ENCODE measurements around the gene ADH1B.
"Not testable (repeated sequence)": the region's sequence is repeated elsewhere in the genome, so short reads cannot be mapped to it uniquely, and the experiment has no call there.

ADH1B gene

DNA sequence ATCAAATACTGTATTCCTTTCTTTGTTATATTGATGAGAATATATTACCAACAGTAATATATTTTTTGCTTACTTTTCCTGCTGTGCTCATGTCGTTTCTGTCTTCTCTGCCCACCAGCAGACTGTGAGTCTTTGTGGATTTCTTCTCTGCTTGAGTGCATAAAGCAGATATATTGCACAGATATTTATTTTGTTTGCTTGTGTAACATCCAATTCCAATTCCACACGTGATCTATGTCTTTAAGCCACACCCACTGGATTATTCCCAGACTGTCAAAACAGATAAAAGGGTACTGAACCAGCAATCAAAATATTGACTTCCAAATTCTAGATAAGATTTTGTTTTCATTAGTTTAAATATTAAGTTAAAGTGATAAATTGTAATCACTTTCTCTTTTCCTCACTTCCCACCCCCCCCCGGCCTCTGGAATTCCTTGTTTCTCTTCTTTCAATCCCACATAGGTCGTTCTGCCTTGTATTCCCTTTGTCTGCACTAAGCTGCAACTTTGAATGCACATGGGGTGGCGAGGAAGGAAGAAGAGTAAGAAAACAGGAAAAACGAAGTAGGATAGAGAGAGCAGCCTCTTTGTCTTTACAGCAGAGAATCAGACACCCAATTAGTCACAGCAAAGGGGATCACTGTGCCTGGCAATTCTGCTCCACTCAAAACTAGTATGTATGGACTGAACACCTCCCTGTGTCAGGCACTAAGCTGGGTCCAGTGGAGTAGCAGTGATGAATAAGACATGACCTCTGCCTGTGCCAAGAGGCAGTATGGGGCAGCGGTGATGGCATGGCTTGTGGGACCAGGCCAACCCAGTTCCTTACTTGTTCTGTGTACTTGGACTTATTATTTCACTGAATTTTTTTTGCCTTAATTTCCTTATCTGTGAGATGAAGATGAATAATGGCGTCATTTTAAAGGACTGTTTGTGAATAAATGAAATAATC is at the start of gene ADH1B:
TSS of gene ADH1B (minus strand) at position 161 of the 951 bp plus-strand sequence. CDS start at position 91, 70 bp downstream.
- no peak within 1 kb of the TSS for H3K9ac ChIP-seq (ENCODE audit: low read depth, low read length, poor library complexity, severe bottlenecking)
- H3K9me2 ChIP-seq (replicated peaks; ENCODE audit: low read depth, low read length), result no peaks in the 10 kb centered on the region
- no peaks in the 10 kb centered on the region for H3K4me1 ChIP-seq (ENCODE audit: insufficient read depth, low read length, poor library complexity, severe bottlenecking)
- H3K27me3 ChIP-seq (ENCODE audit: insufficient read depth, low read length, poor library complexity, severe bottlenecking), result no peaks in the 10 kb centered on the region
- H4K20me1 ChIP-seq (ENCODE audit: insufficient read depth, low read length, poor library complexity, severe bottlenecking), result no peaks in the 10 kb centered on the region
- TF ChIP-seq EZH2phosphoT487 (IDR thresholded peaks at IDR 0.05; ENCODE audit: borderline replicate concordance), result no peak
- TF ChIP-seq, protein P1, sequence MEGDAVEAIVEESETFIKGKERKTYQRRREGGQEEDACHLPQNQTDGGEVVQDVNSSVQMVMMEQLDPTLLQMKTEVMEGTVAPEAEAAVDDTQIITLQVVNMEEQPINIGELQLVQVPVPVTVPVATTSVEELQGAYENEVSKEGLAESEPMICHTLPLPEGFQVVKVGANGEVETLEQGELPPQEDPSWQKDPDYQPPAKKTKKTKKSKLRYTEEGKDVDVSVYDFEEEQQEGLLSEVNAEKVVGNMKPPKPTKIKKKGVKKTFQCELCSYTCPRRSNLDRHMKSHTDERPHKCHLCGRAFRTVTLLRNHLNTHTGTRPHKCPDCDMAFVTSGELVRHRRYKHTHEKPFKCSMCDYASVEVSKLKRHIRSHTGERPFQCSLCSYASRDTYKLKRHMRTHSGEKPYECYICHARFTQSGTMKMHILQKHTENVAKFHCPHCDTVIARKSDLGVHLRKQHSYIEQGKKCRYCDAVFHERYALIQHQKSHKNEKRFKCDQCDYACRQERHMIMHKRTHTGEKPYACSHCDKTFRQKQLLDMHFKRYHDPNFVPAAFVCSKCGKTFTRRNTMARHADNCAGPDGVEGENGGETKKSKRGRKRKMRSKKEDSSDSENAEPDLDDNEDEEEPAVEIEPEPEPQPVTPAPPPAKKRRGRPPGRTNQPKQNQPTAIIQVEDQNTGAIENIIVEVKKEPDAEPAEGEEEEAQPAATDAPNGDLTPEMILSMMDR (conservative IDR thresholded peaks at IDR 0.05; ENCODE audit: low read length), result no peak
- no peaks in the 10 kb centered on the region for H3K36me3 ChIP-seq (ENCODE audit: insufficient read depth, low read length)
- no peak within 1 kb of the TSS for H3K4me3 ChIP-seq (ENCODE audit: low read length, poor library complexity, severe bottlenecking)
- no peaks in the 10 kb centered on the region for H3K9me3 ChIP-seq (ENCODE audit: insufficient read depth, low read depth, low read length)
- no peak within 1 kb of the TSS for H3K4me2 ChIP-seq (ENCODE audit: low read depth, low read length, poor library complexity, severe bottlenecking)
- H3F3A ChIP-seq (ENCODE audit: low read depth), result no peaks in the 10 kb centered on the region
- H2AFZ ChIP-seq (ENCODE audit: low read length), result no peak within 1 kb of the TSS
- no peaks in the 10 kb centered on the region for H3K79me2 ChIP-seq (ENCODE audit: insufficient read depth, low read length)

DNA sequence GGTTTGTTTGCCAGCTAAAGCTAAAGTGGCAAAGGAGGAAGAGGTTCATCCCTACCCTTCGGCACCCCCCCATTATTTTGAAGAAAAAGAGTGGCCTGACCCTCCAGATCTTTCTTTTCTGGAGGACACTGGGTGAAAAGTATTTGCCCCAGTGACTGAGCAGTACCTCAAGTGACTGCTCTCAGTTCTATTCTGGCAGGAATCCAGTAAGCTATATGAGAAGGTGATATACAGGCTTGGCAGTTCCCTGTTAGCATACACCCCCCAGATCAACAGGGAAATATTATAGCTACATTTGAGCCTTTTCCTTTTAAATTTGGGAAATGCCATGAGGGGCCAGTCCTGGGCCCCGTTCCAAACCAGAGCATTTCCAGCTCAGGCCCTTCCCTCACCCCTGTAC is 46.6 kb upstream of the ADH1B start:
- not testable (repeated sequence) for H2AFZ ChIP-seq (ENCODE audit: low read length); H3K9ac ChIP-seq (ENCODE audit: low read depth, low read length, poor library complexity, severe bottlenecking); H3K27me3 ChIP-seq (ENCODE audit: insufficient read depth, low read length, poor library complexity, severe bottlenecking); H3F3A ChIP-seq (ENCODE audit: low read depth); H3K36me3 ChIP-seq (ENCODE audit: insufficient read depth, low read length); H3K79me2 ChIP-seq (ENCODE audit: insufficient read depth, low read length); H3K9me3 ChIP-seq (ENCODE audit: insufficient read depth, low read depth, low read length); H4K20me1 ChIP-seq (ENCODE audit: insufficient read depth, low read length, poor library complexity, severe bottlenecking); H3K4me3 ChIP-seq (ENCODE audit: low read length, poor library complexity, severe bottlenecking); H3K4me2 ChIP-seq (ENCODE audit: low read depth, low read length, poor library complexity, severe bottlenecking); H3K9me2 ChIP-seq (replicated peaks; ENCODE audit: low read depth, low read length); H3K4me1 ChIP-seq (ENCODE audit: insufficient read depth, low read length, poor library complexity, severe bottlenecking)

DNA sequence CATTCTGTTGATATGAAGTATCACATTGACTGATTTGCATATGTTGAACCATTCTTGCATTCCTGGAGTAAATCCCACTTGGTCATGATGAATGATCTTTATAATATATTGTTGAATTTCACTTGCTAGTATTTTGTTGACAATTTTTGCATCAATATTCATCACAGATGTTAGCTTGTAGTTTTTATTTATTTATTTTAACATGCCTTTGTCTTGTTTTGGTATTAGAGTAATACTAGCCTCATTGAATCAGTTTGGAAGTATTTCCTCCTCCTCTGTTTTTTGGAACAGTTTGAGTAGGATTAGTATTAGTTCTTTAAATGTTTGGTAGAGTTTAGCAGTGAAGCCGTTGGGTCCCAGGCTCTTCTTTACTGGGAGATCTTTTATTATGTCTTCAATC is 45.3 kb upstream of the ADH1B start:
- Histone ChIP-seq H2AFZ (ENCODE audit: low read length) (no peak overlapping the region), H3K79me2 (ENCODE audit: insufficient read depth, low read length) (no peaks in the 10 kb centered on the region), H4K20me1 (ENCODE audit: insufficient read depth, low read length, poor library complexity, severe bottlenecking) (no peaks in the 10 kb centered on the region), H3K4me1 (ENCODE audit: insufficient read depth, low read length, poor library complexity, severe bottlenecking) (no peaks in the 10 kb centered on the region), H3K27me3 (ENCODE audit: insufficient read depth, low read length, poor library complexity, severe bottlenecking) (no peaks in the 10 kb centered on the region), H3K4me2 (ENCODE audit: low read depth, low read length, poor library complexity, severe bottlenecking) (no peak overlapping the region), H3K9me3 (ENCODE audit: insufficient read depth, low read depth, low read length) (no peaks in the 10 kb centered on the region), H3F3A (ENCODE audit: low read depth) (no peaks in the 10 kb centered on the region), H3K9me2 (replicated peaks; ENCODE audit: low read depth, low read length) (no peaks in the 10 kb centered on the region), H3K4me3 (ENCODE audit: low read length, poor library complexity, severe bottlenecking) (no peak overlapping the region), H3K9ac (ENCODE audit: low read depth, low read length, poor library complexity, severe bottlenecking) (no peak overlapping the region), H3K36me3 (ENCODE audit: insufficient read depth, low read length) (no peaks in the 10 kb centered on the region)
- TF ChIP-seq, protein P1 (conservative IDR thresholded peaks at IDR 0.05; ENCODE audit: low read length), result no peak

DNA sequence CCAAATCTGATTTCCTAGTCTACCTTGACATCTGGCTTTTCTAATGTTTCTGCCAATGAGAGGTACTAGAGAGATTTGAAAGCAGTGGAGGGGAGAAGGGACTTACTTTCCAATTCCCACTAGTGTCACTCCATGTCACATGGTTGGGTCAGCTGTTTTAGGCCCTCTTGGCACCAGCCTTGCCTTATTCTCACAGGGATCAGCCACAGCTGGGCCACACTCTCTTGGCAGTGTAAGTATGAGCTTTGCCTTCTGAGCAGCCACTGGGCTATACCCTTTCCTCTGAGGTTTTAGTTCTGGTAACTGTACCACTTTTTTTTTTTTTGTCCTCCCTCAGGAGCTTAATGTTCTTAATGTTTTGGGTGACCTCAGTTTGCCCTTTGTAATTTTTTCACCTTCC is 41.6 kb upstream of the ADH1B start:
- Histone ChIP-seq H3K36me3 (ENCODE audit: insufficient read depth, low read length) (no peaks in the 10 kb centered on the region), H3K9ac (ENCODE audit: low read depth, low read length, poor library complexity, severe bottlenecking) (no peak overlapping the region), H3K4me2 (ENCODE audit: low read depth, low read length, poor library complexity, severe bottlenecking) (no peak overlapping the region), H3F3A (ENCODE audit: low read depth) (no peaks in the 10 kb centered on the region), H3K79me2 (ENCODE audit: insufficient read depth, low read length) (no peaks in the 10 kb centered on the region), H4K20me1 (ENCODE audit: insufficient read depth, low read length, poor library complexity, severe bottlenecking) (no peaks in the 10 kb centered on the region), H3K4me1 (ENCODE audit: insufficient read depth, low read length, poor library complexity, severe bottlenecking) (no peaks in the 10 kb centered on the region), H3K9me3 (ENCODE audit: insufficient read depth, low read depth, low read length) (no peaks in the 10 kb centered on the region), H3K4me3 (ENCODE audit: low read length, poor library complexity, severe bottlenecking) (no peak overlapping the region), H3K9me2 (replicated peaks; ENCODE audit: low read depth, low read length) (no peaks in the 10 kb centered on the region), H2AFZ (ENCODE audit: low read length) (no peak overlapping the region), H3K27me3 (ENCODE audit: insufficient read depth, low read length, poor library complexity, severe bottlenecking) (no peaks in the 10 kb centered on the region)
- TF ChIP-seq, protein P1 (conservative IDR thresholded peaks at IDR 0.05; ENCODE audit: low read length), result no peak
- no peak for TF ChIP-seq EZH2phosphoT487 (IDR thresholded peaks at IDR 0.05; ENCODE audit: borderline replicate concordance)

Measured in Loucy (cell line).